Left lung (tissue), 10 donors: ENCODE results near the gene MCC. TPM values are rescaled to one million over a fixed set of nuclear protein-coding genes. Genes with fewer than 3 reads are reported as not detected.

ENCODE experiments used
- ATAC-seq: fragments of 200-7000 bp; cut with Tn5 transposase; one replicate; pipeline ENCODE4 v1.9.1; 2020; ENCODE audit warnings: moderate library complexity
- DNase-seq, 4 donors: peaks; one replicate each; pipeline ENCODE4 v3.0.0-alpha.2; 2013 to 2020
- H3K27ac ChIP-seq, 2 donors: fragments of 200-600 bp; sonication (generic) in 1 of 2; one replicate each; pipeline versions ENCODE4 v1.5.0 to v1.8.0; 2020 to 2021
- H3K27me3 ChIP-seq, 2 donors: fragments of 200-600 bp; sonication (generic) in 1 of 2; one replicate each; pipeline versions ENCODE4 v1.5.0 to v1.8.0; 2020 to 2021
- H3K36me3 ChIP-seq, 2 donors: fragments of 200-600 bp; sonication (generic) in 1 of 2; one replicate each; pipeline versions ENCODE4 v1.5.0 to v1.8.0; 2020 to 2021
- H3K4me1 ChIP-seq, 2 donors: fragments of 200-600 bp; one replicate each; pipeline ENCODE4 v1.8.0; 2021
- H3K4me3 ChIP-seq, 2 donors: fragments of 200-600 bp; sonication (generic) in 1 of 2; one replicate each; pipeline versions ENCODE4 v1.5.0 to v1.8.0; 2020 to 2021; ENCODE audit warnings: mild to moderate bottlenecking in 1 of 2
- H3K9me3 ChIP-seq, 2 donors: fragments of 200-600 bp; sonication (generic) in 1 of 2; one replicate each; pipeline versions ENCODE4 v1.5.0 to v1.8.0; 2020 to 2021
- intact Hi-C, 2 donors: fragments of 100-400 bp; cut with DNase I; formaldehyde crosslinking; loops; one replicate each; pipeline versions ENCODE4 v1.11.2 to v1.14.2; 2022
- polyA plus RNA-seq, 6 donors: library from polyadenylated mRNA; unstranded; fragments of 120-200 nt; gene quantifications; one replicate each; pipeline ENCODE4 v1.2.1, GENCODE V29; 2013; ENCODE audit not compliant: insufficient read length in 6 of 6
- total RNA-seq, 2 donors: library from RNA; stranded (reverse); fragmentation: NEBNext Ultra II Directional; extraction: Animal tissue kit (Norgen Biotek cat#: 25700); gene quantifications; one replicate each; pipeline ENCODE4 v1.2.1, GENCODE V29; 2021
- TF ChIP-seq, protein P1 (sequence below), 2 donors: fragments of 200-600 bp; sonication (generic) in 1 of 2; IDR thresholded peaks; one replicate each; pipeline versions ENCODE4 v1.5.0 to v1.8.0; 2021; ENCODE audit warnings: antibody characterized with exemption in 2 of 2
- donor health status: DM: no; HTN: yes; CAD: no.
- donor health status: DM: no; HTN: no; CAD: no.

Gene MCC
- total and polyA plus RNA-seq, 8 donors: 12.5 to 18.4 (median 16.1) TPM

DNA sequence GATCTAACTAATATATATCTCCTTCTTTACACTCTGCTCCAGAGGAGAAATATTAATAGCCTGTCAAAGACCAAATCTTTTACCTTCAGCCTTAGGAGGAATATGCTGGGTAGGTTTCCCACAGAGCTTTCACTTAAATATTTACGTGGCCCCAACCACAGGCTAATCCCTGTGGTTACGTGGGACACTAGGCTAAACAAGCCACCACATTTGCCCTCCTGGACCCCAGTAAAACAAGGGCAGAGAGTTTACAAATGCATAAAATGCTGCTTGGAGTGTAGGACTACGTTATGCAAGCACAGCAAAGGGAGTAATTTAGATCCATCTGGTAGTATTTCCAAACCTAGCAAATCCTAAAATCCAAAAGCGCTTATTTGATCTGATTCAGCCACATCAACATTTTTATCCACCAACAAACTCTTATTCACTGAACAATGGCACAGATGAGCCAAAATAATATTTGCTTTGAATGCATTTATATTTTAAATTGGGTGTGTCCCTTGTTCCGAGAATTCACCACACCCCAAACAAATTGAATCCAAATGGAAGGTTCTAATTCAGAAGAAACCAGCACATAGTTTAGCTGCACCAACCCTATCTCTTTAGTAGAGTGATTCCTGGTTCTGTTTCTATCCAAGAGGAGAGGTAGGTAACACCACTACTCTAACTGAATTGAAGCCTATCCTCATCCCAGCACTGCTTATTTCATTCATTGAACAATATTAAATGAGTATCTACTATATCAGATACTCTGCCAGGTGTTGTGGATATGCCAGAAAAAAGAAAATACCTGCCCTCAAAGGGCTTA lies 232.5 kb downstream of the MCC start:
- Histone ChIP-seq H3K4me3 (no peak overlapping the region), H3K27me3 (no peaks in the 10 kb centered on the region), H3K9me3 (no peaks in the 10 kb centered on the region), H3K36me3 (no peaks in the 10 kb centered on the region), H3K4me1 (peaks cover 0 to 3% of the 10 kb centered on the region in 2 donors), H3K27ac (peak overlapping the region in 1 of 2 donors; percentile 10)
- intact Hi-C loops: no loop called here
- TF ChIP-seq, protein P1, sequence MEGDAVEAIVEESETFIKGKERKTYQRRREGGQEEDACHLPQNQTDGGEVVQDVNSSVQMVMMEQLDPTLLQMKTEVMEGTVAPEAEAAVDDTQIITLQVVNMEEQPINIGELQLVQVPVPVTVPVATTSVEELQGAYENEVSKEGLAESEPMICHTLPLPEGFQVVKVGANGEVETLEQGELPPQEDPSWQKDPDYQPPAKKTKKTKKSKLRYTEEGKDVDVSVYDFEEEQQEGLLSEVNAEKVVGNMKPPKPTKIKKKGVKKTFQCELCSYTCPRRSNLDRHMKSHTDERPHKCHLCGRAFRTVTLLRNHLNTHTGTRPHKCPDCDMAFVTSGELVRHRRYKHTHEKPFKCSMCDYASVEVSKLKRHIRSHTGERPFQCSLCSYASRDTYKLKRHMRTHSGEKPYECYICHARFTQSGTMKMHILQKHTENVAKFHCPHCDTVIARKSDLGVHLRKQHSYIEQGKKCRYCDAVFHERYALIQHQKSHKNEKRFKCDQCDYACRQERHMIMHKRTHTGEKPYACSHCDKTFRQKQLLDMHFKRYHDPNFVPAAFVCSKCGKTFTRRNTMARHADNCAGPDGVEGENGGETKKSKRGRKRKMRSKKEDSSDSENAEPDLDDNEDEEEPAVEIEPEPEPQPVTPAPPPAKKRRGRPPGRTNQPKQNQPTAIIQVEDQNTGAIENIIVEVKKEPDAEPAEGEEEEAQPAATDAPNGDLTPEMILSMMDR (IDR thresholded peaks at IDR 0.05): no peak
- DNase-seq (no peak), ATAC-seq (no peak)

DNA sequence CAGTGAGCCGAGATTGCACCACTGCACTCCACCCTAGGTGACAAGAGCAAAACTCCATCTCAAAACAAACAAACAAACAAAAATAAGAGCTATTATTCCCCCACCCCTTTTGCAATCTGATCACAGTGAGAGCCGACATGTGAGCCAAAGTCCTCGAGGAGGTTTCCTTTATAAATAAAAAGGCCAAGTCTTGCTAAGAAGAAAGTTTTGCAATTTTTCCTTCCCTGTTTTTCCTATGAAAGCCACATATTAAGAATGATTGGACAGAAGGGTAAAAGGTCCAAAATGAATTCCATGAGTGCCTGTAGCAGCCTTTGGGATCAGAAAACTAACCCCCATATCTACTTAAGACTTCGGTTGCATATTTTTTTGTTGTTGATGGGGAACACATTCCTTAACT lies 233.1 kb downstream of the MCC start:
- H3K36me3 ChIP-seq: no peaks in the 10 kb centered on the region
- H3K27me3 ChIP-seq: no peaks in the 10 kb centered on the region
- TF ChIP-seq, protein P1 (IDR thresholded peaks at IDR 0.05): no peak
- H3K4me3 ChIP-seq: no peak overlapping the region
- intact Hi-C loops: no loop called here
- peaks cover 0 to 4% of the 10 kb centered on the region in 2 donors for H3K4me1 ChIP-seq
- no peaks in the 10 kb centered on the region for H3K9me3 ChIP-seq
- ATAC-seq (no peak), DNase-seq (no peak)
- H3K27ac ChIP-seq: peak overlapping the region in 1 of 2 donors; percentile 10

DNA sequence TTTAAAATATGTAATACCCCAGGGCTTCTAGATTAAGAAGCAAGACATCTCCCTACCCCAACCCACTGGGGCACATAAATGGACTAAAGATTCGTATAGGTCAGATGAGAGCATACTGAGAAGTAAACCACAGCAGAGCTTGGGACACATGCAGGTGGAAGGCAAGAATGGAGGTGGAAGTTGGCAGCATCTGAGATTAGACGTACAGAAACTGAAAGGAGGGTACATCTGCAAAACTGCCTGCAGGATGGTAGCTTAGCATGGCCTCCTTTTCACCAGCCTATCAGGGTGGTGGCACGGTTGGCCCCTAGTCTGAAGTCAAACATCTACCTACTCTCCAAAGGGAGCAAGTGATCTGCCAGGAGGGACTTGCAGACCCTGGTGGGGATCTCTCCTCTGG lies 235.2 kb downstream of the MCC start:
- Histone ChIP-seq H3K9me3 (no peaks in the 10 kb centered on the region), H3K4me1 (peaks cover 0 to 4% of the 10 kb centered on the region in 2 donors), H3K4me3 (no peak overlapping the region), H3K27ac (no peak overlapping the region), H3K27me3 (no peaks in the 10 kb centered on the region), H3K36me3 (no peaks in the 10 kb centered on the region)
- intact Hi-C loops: no loop called here
- TF ChIP-seq, protein P1 (IDR thresholded peaks at IDR 0.05): no peak
- DNase-seq (no peak), ATAC-seq (no peak)

DNA sequence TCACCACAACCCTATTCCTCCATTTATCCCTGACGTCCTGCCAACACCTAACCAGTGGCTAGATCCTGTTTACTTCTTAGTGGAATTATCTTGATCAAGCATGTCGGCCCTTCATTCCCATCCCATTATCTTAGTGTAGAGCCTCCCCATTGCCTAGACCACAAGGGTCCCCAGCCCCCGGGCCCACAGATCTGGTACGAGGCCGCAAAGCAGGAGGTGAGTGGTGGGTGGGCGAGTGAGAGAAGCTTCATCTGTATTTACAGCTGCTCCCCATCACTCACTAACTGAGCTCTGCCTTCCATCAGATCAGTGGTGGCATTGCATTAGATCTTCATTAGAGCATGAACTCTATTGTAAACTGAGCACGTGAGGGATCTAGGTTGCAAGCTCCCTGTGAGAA lies 236.2 kb downstream of the MCC start:
- Histone ChIP-seq H3K4me1 (peaks cover 0 to 4% of the 10 kb centered on the region in 2 donors), H3K9me3 (no peaks in the 10 kb centered on the region), H3K4me3 (no peak overlapping the region), H3K27ac (no peak overlapping the region), H3K27me3 (no peaks in the 10 kb centered on the region), H3K36me3 (no peaks in the 10 kb centered on the region)
- TF ChIP-seq, protein P1 (IDR thresholded peaks at IDR 0.05): no peak
- ATAC-seq (no peak), DNase-seq (peak in 1 of 4 donors; percentile 40)
- intact Hi-C loops: no loop called here

DNA sequence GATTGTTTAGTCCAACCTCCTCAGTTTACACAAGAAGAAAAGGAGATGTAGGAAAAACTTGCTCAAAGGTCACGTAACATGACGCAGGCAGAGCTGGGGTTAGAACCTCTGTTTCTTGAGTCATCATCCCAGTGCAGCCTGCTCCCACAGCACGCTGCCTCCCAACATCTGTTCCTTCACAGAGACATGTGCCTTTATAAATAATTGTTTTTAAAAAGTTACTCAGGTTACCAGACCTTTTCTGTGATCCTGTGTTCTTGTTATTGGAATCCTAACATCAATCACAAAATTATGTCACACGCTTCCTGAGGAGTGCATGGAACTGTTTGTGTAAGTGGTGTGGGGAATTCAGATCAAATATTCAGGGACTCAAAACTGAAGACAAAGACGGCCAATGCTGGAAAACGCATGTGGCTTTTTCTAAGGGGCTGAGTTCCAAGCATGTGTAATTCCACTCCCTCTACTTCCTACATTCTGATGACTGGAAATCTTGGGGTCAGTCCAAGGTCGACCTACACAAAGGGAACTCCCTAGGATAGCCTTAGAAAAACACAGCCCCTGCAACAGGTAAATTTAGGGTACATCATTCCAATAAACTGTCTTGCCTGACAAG lies 237.8 kb downstream of the MCC start:
- intact Hi-C loops: no loop called here
- Histone ChIP-seq H3K27me3 (no peaks in the 10 kb centered on the region), H3K27ac (peak overlapping the region; percentile 28 to 39), H3K36me3 (no peaks in the 10 kb centered on the region), H3K4me1 (peaks cover 0 to 4% of the 10 kb centered on the region in 2 donors), H3K9me3 (no peaks in the 10 kb centered on the region), H3K4me3 (no peak overlapping the region)
- TF ChIP-seq, protein P1 (IDR thresholded peaks at IDR 0.05): no peak
- DNase-seq (peak in 2 of 4 donors; percentile 26 to 51), ATAC-seq (peak; percentile 65)
